Erythroblast (primary cell): Measurements from ENCODE around the gene STARD5.
"Not testable (repeated sequence)": the region's sequence is repeated elsewhere in the genome, so short reads cannot be mapped to it uniquely, and the experiment has no call there.

ENCODE experiments used
- DNase-seq, 2 experiments: peaks; one replicate each; lab custom pipeline; 2025; lab: John Stamatoyannopoulos, UW
- GATA1 ChIP-seq: IDR thresholded peaks from 2 replicates; pipeline ENCODE4 v1.6.1; 2011; ENCODE audit warnings: low read depth, mild to moderate bottlenecking, control low read depth, low read length, moderate library complexity
- POLR2A ChIP-seq: IDR thresholded peaks from 2 replicates; pipeline ENCODE4 v1.6.1; 2011; ENCODE audit warnings: mild to moderate bottlenecking, low read length

STARD5 gene

DNA sequence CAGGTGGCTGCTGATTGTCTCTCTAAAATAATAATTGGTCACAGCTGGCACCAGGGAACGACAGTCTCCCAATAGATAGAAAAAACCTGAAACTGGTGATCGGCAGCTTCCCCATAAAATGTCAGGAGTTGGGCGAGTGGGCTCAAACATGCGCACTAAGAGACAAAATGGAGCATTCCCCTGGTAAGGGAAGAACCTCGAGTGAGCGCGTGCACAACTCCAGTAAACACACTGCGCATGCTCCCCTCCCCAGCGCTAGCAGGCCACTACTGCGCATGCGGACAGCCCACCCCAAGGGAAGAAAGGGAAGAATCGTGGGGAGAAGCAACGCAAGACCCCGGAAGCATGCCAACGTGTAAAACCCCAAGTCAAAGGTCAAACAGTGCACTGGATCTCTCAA is 7.7 kb upstream of the STARD5 start:
- DNase-seq: no peak
- no peak for TF ChIP-seq POLR2A

DNA sequence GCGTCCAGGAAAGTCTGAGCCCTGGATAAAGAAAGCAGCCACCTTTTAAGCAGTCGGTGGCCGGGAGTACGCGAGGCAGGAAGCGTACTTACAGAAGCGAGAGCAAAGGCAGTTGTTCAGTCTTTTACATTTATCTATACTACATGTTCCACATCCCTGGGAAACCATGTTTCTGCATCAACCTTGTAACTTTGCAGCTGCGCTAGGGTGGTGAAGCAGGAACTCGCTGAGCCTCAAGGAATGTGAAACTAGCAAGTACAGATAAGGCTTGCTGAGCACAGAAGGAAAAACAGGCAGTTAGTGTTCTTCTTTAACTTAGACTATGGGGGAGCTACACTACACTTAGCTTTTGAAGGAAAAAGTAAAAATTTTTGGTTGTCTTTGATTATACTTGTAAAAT is 7.2 kb upstream of the STARD5 start:
- DNase-seq: not testable (repeated sequence)

- no peak for DNase-seq
- TF ChIP-seq GATA1 (no peak), POLR2A (no peak)
Measured at GRCh38 chr15:81330366-81331090, 6.6 kb upstream of the STARD5 start.

DNA sequence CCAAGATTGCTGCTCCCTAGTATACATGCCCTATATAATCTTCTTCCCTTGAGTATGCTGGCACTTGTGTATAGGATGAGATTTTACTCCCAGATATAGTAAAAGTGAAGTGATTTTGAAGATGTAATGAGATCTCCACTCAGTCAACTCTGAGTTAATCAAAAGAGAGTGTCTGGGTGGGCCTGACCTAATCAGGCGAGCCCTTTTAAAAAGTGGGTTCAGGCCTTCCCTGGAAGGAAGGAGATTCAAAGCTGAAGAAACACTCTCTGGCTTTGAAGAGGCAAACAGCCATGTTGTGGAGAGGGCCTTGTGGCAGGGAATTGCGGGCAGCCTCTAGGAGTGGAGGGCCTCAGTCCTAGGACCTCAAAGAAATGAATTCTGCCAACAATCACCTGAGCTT is 5.5 kb upstream of the STARD5 start:
- no peak for TF ChIP-seq GATA1
- no peak for TF ChIP-seq POLR2A
- DNase-seq: no peak

- no peak for DNase-seq
- TF ChIP-seq POLR2A (no peak), GATA1 (no peak)
Measured at GRCh38 chr15:81327516-81327915, 3.6 kb upstream of the STARD5 start.

DNA sequence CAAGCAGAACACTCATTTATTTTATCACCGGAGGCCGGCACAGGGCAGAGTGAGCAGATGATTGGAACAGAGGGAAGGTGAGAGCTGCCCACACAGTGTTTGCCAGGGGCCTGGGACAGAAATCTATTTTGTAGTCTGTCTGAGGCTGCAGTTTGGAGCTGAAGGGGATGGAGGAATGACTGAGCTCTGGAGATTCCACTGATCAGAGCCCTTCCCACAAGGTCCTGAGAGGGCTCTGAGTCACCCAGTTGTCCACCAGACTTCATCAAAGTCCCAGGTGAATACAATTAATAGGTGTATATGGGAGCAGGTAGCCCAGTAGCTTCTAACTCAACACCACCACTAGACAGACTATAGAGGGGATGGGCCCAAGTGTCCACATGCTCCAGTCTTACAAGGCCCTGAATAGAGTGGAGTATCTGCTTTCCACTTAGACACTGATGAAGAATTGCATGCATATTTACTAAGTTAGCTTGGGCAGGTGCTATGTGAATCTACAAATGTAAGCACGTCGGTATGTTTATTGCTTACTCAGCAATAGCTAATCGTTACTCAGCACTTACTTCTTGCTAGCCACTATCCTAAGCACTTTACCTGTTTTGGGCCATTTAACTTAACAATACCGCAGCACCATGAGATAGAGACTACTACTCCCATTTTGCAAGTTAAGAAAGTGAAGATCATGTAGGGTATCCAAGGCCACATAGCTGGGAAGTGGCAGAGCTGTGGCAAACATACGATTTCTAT is 2.7 kb upstream of the STARD5 start:
- no peak for DNase-seq
- TF ChIP-seq POLR2A: no peak

GRCh38 chr15:81323559-81323943 is 390 bp downstream of the STARD5 start:
- TF ChIP-seq POLR2A (no peak), GATA1 (no peak)
- peak; percentile 40 to 56 for DNase-seq

- peak; percentile 74 to 81 for DNase-seq
- TF ChIP-seq POLR2A (no peak), GATA1 (no peak)
Measured at GRCh38 chr15:81322676-81323253, 1.2 kb downstream of the STARD5 start.

DNA sequence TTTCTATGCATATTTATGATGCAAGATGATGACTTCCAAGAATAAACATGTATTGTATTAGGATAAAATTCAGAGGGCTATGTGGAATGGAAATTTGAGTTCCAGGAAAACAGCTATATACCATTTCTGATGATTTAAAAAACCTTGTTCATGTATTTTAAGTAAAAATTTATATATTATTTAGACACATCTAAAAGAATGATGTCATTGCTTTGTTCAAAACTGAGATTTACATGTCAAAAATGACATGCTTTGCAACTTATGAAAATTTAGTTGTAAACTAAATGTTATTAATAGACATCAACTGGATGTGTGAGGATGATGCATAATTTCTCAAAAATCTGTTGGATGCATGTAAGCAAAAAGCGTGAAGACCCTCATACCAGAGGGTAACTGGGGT is 2.3 kb downstream of the STARD5 start:
- no peak for DNase-seq
- TF ChIP-seq POLR2A (no peak), GATA1 (no peak)

GRCh38 chr15:81317642-81318017 is 6.3 kb downstream of the STARD5 start:
- DNase-seq: no peak
- no peak for TF ChIP-seq POLR2A
- no peak for TF ChIP-seq GATA1

DNA sequence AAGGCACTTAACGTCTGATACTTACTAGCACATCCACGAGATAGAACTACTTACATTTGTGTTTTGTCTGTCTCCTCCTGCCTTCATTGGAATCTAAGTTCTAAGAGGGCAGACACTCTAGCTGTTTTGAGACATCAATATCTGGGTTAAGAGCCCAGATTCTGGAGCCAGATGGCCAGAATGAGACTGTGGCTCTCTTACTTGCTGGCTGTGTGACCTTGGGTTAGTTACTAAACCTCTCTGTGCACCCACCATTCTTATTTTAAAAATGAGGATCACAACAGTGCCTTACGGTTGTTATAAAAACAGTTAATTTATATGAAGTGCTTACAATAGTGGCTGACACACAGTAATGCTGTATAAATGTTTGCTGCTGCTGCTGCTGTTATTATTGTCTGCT is 7.7 kb downstream of the STARD5 start:
- no peak for TF ChIP-seq GATA1
- no peak for TF ChIP-seq POLR2A
- DNase-seq: no peak

- no peak for TF ChIP-seq POLR2A
- TF ChIP-seq GATA1: no peak
- DNase-seq: no peak
Measured at GRCh38 chr15:81315452-81316175, 8.3 kb downstream of the STARD5 start.

DNA sequence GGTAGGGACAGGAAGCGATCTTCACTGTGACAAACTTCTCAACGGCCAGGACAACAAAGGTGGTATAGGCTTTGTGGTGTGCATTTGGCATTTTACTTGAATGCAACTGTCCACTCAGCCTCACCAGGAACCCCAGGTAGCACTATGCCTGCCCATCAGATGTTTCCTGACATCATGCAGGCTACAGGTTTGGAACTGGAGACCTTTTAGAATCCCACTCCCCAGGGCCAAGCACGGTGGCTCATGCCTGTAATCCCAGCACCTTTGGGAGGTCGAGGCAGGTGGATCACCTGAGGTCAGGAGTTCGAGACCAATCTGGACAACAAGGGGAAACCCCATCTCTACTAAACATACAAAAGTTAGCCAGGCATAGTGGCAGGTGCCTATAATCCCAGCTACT is 9.6 kb downstream of the STARD5 start:
- no peak for TF ChIP-seq POLR2A
- DNase-seq: no peak

- TF ChIP-seq POLR2A (no peak), GATA1 (no peak)
- DNase-seq: no peak
Measured at GRCh38 chr15:81313686-81314085, 10.3 kb downstream of the STARD5 start.
